Stimulated activated CD4-positive, alpha-beta T cell treated with anti-CD3 and anti-CD28 coated beads, Interleukin-12 subunit alpha, Interleukin-12 subunit beta, amount 100 ng/mL, for 48 hours (primary cell): ENCODE results near the gene ANO7.
A peak's percentile ranks its signal among the peaks of the same experiment; 100 is the strongest.

Experiments used
- DNase-seq, 3 donors: peaks; one replicate each; pipeline ENCODE4 v3.0.0-alpha.2; 2020; ENCODE audit warnings: low read depth in 2 of 3, low spot score in 1 of 3

Gene ANO7

GRCh38 chr2:241156971-241157441 lies 31.5 kb upstream of the ANO7 start:
- no peak for DNase-seq

- no peak for DNase-seq
Observed at GRCh38 chr2:241157841-241158545, 30.5 kb upstream of the ANO7 start.

DNA sequence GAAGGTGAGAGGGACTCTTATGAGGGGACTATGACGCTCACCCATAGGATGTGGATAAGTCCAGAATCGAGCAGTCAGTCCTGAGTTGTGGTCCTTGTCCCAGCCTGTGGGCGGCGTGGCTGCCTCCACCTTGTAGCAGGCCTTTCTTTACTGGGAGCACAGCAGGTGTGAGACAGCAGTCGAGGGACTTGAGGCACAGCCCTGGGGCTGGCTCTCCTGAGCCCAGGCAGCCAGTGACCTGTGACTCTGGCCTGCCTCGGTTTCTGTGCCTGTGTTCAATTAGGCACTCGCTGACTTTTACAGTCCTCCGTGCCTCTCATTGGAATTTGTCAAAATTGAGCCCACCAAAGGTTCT lies 30.0 kb upstream of the ANO7 start:
- DNase-seq = no peak

GRCh38 chr2:241159116-241159515 lies 29.4 kb upstream of the ANO7 start:
- DNase-seq = no peak

DNA sequence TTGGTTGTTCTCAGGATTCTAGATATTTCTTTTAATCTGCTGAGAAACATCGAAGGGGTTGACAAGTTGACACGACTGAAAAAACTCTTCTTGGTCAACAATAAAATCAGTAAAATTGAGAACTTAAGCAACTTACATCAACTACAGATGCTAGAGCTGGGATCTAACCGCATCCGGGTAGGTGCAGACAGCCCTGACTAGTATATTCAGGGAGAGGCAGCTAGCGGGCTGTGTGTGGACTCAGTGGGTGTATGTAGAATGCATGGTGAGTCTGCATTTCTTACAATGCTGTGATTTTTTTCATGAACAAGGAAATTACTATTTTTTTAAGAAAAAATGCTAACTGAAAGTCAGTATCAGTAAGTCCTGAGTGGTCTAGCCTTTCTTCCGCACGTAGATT lies 28.2 kb upstream of the ANO7 start:
- DNase-seq = no peak

- no peak for DNase-seq
Observed at GRCh38 chr2:241161646-241162281, 26.7 kb upstream of the ANO7 start.

- DNase-seq = no peak
Observed at GRCh38 chr2:241163601-241164118, 24.8 kb upstream of the ANO7 start.

DNA sequence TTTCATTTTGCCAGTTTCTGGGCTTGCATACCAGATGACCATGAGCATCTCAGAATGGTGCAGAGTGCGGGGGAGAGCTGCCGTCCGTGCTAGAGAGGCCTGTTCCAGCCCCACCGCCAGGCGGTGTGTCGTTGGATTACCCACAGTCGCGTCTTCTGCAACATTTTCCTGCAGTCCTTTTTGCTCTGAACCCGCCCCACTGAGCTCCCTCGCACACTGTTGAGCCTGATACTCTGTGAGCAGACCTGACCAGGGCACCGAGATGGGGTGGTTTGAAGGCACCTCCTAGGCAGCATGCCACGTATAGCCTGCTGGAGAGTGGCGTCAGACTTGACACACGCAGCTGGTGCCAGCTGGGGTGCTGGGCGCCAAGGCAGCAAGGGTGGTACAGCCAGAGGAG lies 20.1 kb upstream of the ANO7 start:
- DNase-seq = no peak

DNA sequence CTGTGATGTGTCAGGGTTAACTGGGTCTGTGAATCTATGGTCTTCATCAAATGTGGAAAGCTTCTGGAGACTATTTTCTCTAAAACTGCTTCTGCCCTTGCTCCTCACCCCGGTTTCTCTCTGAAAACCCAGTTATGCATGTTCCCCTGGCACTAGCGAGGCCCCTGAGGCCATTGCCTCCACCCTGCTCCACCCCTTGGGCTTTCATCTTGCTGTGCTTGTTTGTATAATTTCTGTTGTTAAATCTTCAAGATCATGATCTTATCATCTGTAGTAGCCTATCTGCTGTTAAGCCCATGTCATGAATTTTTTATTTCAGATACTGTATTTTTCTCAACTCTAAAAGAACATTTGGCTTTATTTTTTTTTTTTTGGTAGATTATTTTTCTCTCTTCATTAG lies 14.9 kb upstream of the ANO7 start:
- DNase-seq = no peak

GRCh38 chr2:241177526-241178334 lies 10.7 kb upstream of the ANO7 start:
- no peak for DNase-seq

- DNase-seq = no peak
Observed at GRCh38 chr2:241178961-241179360, 9.5 kb upstream of the ANO7 start.

DNA sequence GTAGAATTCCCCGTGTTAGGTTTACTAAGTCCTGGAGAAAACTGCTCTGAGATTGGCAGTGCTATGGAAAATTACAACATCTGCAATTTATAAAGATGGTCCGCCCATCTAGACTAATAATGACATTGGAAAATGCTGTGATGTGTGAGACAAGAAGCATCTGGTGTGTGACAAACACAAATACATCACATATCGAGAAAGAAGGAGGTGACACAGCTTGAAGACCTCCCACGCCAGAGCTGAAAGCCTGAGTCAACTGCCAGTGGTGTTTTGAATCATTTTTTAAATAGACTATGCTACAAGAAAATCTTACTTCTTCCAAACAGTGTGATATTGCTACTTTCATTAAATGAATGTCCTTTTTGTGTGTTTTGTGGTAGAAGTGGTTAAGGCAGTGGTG lies 8.6 kb upstream of the ANO7 start:
- DNase-seq = peak; percentile 9 to 30 (median 28)

GRCh38 chr2:241180495-241180894 lies 8.0 kb upstream of the ANO7 start:
- DNase-seq = no peak

GRCh38 chr2:241182126-241182525 lies 6.4 kb upstream of the ANO7 start:
- no peak for DNase-seq

DNA sequence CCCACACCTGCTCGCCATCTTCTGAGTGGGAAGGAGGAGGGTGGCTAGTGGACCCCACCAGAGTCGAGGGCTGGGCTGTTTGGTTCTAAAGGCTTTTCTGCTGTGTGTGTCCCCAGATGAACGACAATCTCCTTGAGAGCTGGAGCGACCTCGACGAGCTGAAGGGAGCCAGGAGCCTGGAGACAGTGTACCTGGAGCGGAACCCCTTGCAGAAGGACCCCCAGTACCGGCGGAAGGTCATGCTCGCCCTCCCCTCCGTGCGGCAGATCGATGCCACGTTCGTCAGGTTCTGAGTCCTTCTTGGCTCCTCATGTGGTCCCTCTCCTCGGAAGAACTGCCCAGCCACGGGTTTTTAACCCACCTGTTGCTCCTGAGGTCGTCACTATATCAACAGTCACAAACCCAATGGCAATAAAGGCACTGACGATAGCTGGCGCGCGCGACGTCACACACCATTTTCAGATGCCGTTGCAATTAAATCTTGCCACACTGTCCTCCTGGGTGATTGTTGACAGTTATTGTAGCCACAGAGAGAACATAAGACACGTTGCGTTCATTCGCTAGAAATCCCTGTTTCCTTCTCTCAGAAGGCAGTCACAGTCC lies 5.8 kb upstream of the ANO7 start:
- DNase-seq = no peak

- no peak for DNase-seq
Observed at GRCh38 chr2:241183221-241183620, 5.3 kb upstream of the ANO7 start.

DNA sequence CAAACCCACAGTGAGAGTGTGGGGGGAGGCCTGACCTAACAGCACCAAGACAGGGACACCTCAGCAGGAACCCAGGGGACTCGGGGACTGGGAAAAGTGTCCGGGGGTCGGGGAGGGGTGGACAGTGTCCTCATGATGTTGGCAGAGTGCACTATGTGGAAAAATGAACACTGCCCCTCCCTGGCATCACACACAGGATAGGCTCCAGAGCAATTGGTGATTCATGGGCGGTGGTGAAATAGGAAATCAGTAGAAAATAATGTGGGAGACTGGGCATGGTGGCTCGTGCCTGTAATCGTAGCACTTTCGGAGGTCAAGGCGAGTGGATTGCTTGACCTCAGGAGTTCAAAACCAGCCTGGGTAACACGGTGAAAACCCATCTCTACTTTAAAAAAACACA lies 3.6 kb upstream of the ANO7 start:
- DNase-seq = no peak

GRCh38 chr2:241185961-241186360 lies 2.5 kb upstream of the ANO7 start:
- DNase-seq = no peak

DNA sequence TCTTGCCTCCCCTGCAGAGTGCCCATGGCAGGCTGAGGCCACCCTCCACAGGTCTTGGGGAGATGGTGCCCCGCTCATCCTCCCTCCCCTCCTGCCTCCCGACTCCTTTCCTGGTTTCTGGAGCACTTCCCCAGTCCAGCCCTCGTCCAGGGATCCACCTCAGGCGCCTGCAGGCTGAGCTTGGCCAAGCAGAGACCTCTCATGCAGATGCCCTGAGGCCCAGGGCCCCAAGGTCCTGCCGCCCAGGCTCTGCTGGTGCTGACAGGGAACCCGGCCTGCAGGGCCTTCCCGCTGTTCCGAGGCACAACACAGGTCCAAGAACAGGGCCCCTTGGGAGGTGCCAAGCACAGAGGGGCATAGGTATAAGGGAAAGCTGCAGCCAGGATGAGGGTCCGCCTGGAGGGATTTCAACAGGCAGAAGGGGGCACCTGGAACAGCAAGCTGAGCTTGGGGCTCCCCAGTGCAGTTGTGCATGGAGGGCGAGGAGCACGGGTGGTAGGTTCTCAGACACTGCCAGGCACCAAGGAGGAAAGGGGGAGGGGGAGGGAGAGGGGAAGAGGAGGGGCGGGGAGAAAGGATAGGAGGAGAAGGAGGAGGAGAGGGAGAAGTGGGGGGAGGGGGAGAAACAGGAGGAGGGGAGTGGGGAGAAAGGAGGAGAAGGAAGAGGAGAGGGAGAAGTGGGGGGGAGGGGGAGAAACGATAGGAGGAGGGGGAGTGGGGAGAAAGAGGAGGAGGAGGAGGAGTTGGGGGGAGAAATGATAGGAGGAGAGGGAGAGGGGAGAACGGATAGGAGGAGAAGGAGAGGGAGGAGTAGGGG lies 1.2 kb upstream of the ANO7 start:
- DNase-seq = no peak

- no peak for DNase-seq
Observed at GRCh38 chr2:241187918-241188234, 601 bp upstream of the ANO7 start.
